ENCODE measurements around the gene KIF3A.

- TF ChIP-seq CTCF (IDR thresholded peaks at IDR 0.05): no peak
- no peak for TF ChIP-seq EP300 (IDR thresholded peaks at IDR 0.05)
These were observed 43.2 kb upstream of the KIF3A start for GRCh38 chr5:132780577-132780976.
